A673 (cell line): Measurements from ENCODE around the gene EDIL3. TPM values are rescaled to one million over a fixed set of nuclear protein-coding genes. Genes with fewer than 3 reads are reported as not detected.

Source experiments
- BruUV-seq: library from RNA; stranded (reverse); fragments of 400-500 nt; replicated peaks from 2 replicates; lab custom pipeline; 2021; lab: Mats Ljungman, UMichigan
- CTCF ChIA-PET: fragments of 300-600 bp; sonication (Branson Sonifier 250); formaldehyde crosslinking; loops from one replicate; lab custom pipeline; 2022; ENCODE audit warnings: antibody characterized with exemption; lab: Charles Lee
- POLR2A ChIA-PET: fragments of 300-600 bp; sonication (Branson Sonifier 250); formaldehyde crosslinking; loops from one replicate; lab custom pipeline; 2022; ENCODE audit warnings: antibody characterized with exemption; ENCODE audit not compliant: low non-redundant PET; lab: Charles Lee
- DNase-seq: peaks from one replicate; pipeline ENCODE4 v3.0.0-alpha.2; 2015; ENCODE audit warnings: low spot score
- H3K27ac ChIP-seq: fragments of 200-600 bp; sonication (generic); 2 replicates; pipeline ENCODE4 v1.5.1; 2016; ENCODE audit warnings: mixed run types, low read depth, mild to moderate bottlenecking, mixed read lengths, antibody characterized with exemption, low read length; ENCODE audit not compliant: poor library complexity, severe bottlenecking
- H3K27me3 ChIP-seq: fragments of 200-600 bp; sonication (generic); replicated peaks from 2 replicates; pipeline ENCODE4 v1.6.1; 2017; ENCODE audit warnings: mixed run types, low read depth, mild to moderate bottlenecking, mixed read lengths, antibody characterized with exemption, low read length; ENCODE audit not compliant: insufficient read depth, poor library complexity
- H3K36me3 ChIP-seq: fragments of 200-600 bp; sonication (generic); 2 replicates; pipeline ENCODE4 v1.6.1; 2016; ENCODE audit warnings: mixed run types, mild to moderate bottlenecking, mixed read lengths, antibody characterized with exemption, low read length; ENCODE audit not compliant: insufficient read depth, poor library complexity, severe bottlenecking
- H3K4me1 ChIP-seq: fragments of 200-600 bp; sonication (generic); 2 replicates; pipeline ENCODE4 v1.6.1; 2017; ENCODE audit warnings: mixed run types, mild to moderate bottlenecking, mixed read lengths, antibody characterized with exemption, low read length; ENCODE audit not compliant: insufficient read depth, poor library complexity, severe bottlenecking
- H3K4me3 ChIP-seq: fragments of 200-600 bp; sonication (generic); 2 replicates; pipeline ENCODE4 v1.5.1; 2016; ENCODE audit warnings: low read depth, mixed run types, mild to moderate bottlenecking, mixed read lengths, low read length; ENCODE audit not compliant: poor library complexity, severe bottlenecking
- H3K9me3 ChIP-seq: fragments of 200-600 bp; sonication (generic); 2 replicates; pipeline ENCODE4 v1.6.1; 2016; ENCODE audit warnings: mixed run types, low read depth, mild to moderate bottlenecking, mixed read lengths, antibody characterized with exemption, low read length; ENCODE audit not compliant: poor library complexity, severe bottlenecking
- CTCF ChIP-seq: fragments of 300-800, 200-600 bp; sonication (generic); conservative IDR thresholded peaks from 2 replicates; pipeline ENCODE4 v1.5.1; 2017; ENCODE audit warnings: low read depth, mild to moderate bottlenecking, antibody characterized with exemption, low read length, moderate library complexity, mixed read lengths
- EZH2 ChIP-seq: fragments of 200-600 bp; sonication (generic); IDR thresholded peaks from 2 replicates; pipeline ENCODE4 v1.6.1; 2017; ENCODE audit warnings: borderline replicate concordance, low read depth, mild to moderate bottlenecking, mixed read lengths, antibody characterized with exemption, low read length; ENCODE audit not compliant: poor library complexity, severe bottlenecking
- intact Hi-C: fragments of 100-400 bp; cut with micrococcal nuclease; formaldehyde crosslinking; loops from one replicate; pipeline ENCODE4 v1.10.0; 2022; ENCODE audit not compliant: unreplicated experiment
- total RNA-seq: library from RNA; stranded (reverse); gene quantifications from 2 replicates; pipeline ENCODE4 v1.2.3, GENCODE V29; 2021

Gene EDIL3
- total RNA-seq, 1 experiment from 2014 or later: 4.6 TPM

GRCh38 chr5:83924891-83925290, 459.8 kb downstream of the EDIL3 start:
- Histone ChIP-seq H3K27ac (no peak overlapping the region), H3K27me3 (no peaks in the 10 kb centered on the region), H3K4me1 (no peaks in the 10 kb centered on the region), H3K9me3 (no peaks in the 10 kb centered on the region), H3K4me3 (no peak overlapping the region), H3K36me3 (no peaks in the 10 kb centered on the region)
- ChIA-PET POLR2A (no interaction called here), CTCF (no interaction called here)
- intact Hi-C loops: no loop called here
- no peak for TF ChIP-seq EZH2
- TF ChIP-seq CTCF: no peak
- no peak for DNase-seq
- BruUV-seq: no TSS peak

- H3K27me3 ChIP-seq: no peaks in the 10 kb centered on the region
- H3K9me3 ChIP-seq: no peaks in the 10 kb centered on the region
- no peak overlapping the region for H3K4me3 ChIP-seq
- ChIA-PET CTCF (no interaction called here), POLR2A (no interaction called here)
- intact Hi-C loops: no loop called here
- H3K36me3 ChIP-seq: no peaks in the 10 kb centered on the region
- DNase-seq: no peak
- TF ChIP-seq EZH2 (no peak), CTCF (no peak)
- BruUV-seq: no TSS peak
- no peak overlapping the region for H3K27ac ChIP-seq
- no peaks in the 10 kb centered on the region for H3K4me1 ChIP-seq
Measured at GRCh38 chr5:83924171-83924570, 460.5 kb downstream of the EDIL3 start.

GRCh38 chr5:83922699-83923098, 462.0 kb downstream of the EDIL3 start:
- CTCF ChIA-PET: no interaction called here
- no peaks in the 10 kb centered on the region for H3K27me3 ChIP-seq
- intact Hi-C loops: no loop called here
- no peaks in the 10 kb centered on the region for H3K36me3 ChIP-seq
- TF ChIP-seq CTCF: no peak
- no peak for TF ChIP-seq EZH2
- BruUV-seq: no TSS peak
- H3K27ac ChIP-seq: no peak overlapping the region
- no peaks in the 10 kb centered on the region for H3K9me3 ChIP-seq
- H3K4me1 ChIP-seq: no peaks in the 10 kb centered on the region
- POLR2A ChIA-PET: no interaction called here
- DNase-seq: no peak
- H3K4me3 ChIP-seq: no peak overlapping the region
